ENCODE data around the gene YPEL3.

YPEL3 gene

GRCh38 chr16:30136971-30137605 lies 41.1 kb upstream of the YPEL3 start:
- TF ChIP-seq, protein P1, sequence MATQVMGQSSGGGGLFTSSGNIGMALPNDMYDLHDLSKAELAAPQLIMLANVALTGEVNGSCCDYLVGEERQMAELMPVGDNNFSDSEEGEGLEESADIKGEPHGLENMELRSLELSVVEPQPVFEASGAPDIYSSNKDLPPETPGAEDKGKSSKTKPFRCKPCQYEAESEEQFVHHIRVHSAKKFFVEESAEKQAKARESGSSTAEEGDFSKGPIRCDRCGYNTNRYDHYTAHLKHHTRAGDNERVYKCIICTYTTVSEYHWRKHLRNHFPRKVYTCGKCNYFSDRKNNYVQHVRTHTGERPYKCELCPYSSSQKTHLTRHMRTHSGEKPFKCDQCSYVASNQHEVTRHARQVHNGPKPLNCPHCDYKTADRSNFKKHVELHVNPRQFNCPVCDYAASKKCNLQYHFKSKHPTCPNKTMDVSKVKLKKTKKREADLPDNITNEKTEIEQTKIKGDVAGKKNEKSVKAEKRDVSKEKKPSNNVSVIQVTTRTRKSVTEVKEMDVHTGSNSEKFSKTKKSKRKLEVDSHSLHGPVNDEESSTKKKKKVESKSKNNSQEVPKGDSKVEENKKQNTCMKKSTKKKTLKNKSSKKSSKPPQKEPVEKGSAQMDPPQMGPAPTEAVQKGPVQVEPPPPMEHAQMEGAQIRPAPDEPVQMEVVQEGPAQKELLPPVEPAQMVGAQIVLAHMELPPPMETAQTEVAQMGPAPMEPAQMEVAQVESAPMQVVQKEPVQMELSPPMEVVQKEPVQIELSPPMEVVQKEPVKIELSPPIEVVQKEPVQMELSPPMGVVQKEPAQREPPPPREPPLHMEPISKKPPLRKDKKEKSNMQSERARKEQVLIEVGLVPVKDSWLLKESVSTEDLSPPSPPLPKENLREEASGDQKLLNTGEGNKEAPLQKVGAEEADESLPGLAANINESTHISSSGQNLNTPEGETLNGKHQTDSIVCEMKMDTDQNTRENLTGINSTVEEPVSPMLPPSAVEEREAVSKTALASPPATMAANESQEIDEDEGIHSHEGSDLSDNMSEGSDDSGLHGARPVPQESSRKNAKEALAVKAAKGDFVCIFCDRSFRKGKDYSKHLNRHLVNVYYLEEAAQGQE (IDR thresholded peaks at IDR 0.05; ENCODE audit: insufficient read depth in 1 of 2, low read depth in 2 of 2, low read length in 2 of 2), result no peak
- no peak for TF ChIP-seq TAF1 (IDR thresholded peaks at IDR 0.05; ENCODE audit: borderline replicate concordance, insufficient read depth, low read length)
- TF ChIP-seq POLR2AphosphoS5 (IDR thresholded peaks at IDR 0.05; ENCODE audit: low read depth, low read length), result no peak
- TF ChIP-seq FOXP2 (optimal IDR thresholded peaks at IDR 0.05; ENCODE audit: borderline replicate concordance, extremely low read depth, extremely low read length, insufficient read depth), result no peak
- TF ChIP-seq SIN3A (IDR thresholded peaks at IDR 0.05; ENCODE audit: borderline replicate concordance, insufficient read depth, low read length), result no peak

- TF ChIP-seq SIN3A (IDR thresholded peaks at IDR 0.05; ENCODE audit: borderline replicate concordance, insufficient read depth, low read length) (no peak), FOXP2 (optimal IDR thresholded peaks at IDR 0.05; ENCODE audit: borderline replicate concordance, extremely low read depth, extremely low read length, insufficient read depth) (no peak), POLR2AphosphoS5 (IDR thresholded peaks at IDR 0.05; ENCODE audit: low read depth, low read length) (no peak), TAF1 (IDR thresholded peaks at IDR 0.05; ENCODE audit: borderline replicate concordance, insufficient read depth, low read length) (no peak)
- TF ChIP-seq, protein P1 (IDR thresholded peaks at IDR 0.05; ENCODE audit: insufficient read depth in 1 of 2, low read depth in 2 of 2, low read length in 2 of 2), result no peak
These were observed 36.6 kb upstream of the YPEL3 start for GRCh38 chr16:30132591-30132990.

DNA sequence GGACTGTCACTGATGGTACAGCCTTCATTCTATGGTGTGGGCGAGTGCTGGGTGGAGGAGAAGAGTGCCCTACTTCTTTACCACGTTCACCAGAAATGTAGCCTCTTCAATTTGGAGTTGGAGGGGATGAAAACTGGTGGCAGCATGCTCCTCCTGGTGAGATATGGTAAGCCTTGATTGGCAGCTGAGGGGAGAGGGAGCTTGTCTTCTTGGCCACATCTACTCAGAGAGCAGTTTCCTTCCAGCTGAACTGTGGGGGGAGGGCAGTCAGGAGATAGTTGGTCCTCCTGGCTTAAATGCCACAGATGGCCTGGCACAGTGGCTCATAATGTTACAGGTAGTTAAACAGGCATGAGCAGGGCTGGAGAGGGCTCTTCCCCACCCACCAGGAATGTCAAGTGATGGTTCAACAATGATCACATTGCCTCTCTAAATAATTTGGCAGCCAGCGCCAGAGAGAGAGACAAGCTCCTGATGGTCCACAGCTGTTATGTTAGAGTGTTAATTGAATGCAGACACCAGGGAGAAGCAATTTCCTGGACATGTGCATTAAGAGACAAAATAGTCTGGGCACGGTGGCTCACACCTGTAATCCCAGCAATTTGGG lies 36.0 kb upstream of the YPEL3 start:
- TF ChIP-seq FOXP2 (optimal IDR thresholded peaks at IDR 0.05; ENCODE audit: borderline replicate concordance, extremely low read depth, extremely low read length, insufficient read depth) (no peak), SIN3A (IDR thresholded peaks at IDR 0.05; ENCODE audit: borderline replicate concordance, insufficient read depth, low read length) (no peak), POLR2AphosphoS5 (IDR thresholded peaks at IDR 0.05; ENCODE audit: low read depth, low read length) (no peak), TAF1 (IDR thresholded peaks at IDR 0.05; ENCODE audit: borderline replicate concordance, insufficient read depth, low read length) (no peak)
- TF ChIP-seq, protein P1 (IDR thresholded peaks at IDR 0.05; ENCODE audit: insufficient read depth in 1 of 2, low read depth in 2 of 2, low read length in 2 of 2), result no peak

- TF ChIP-seq FOXP2 (optimal IDR thresholded peaks at IDR 0.05; ENCODE audit: borderline replicate concordance, extremely low read depth, extremely low read length, insufficient read depth) (no peak), TAF1 (IDR thresholded peaks at IDR 0.05; ENCODE audit: borderline replicate concordance, insufficient read depth, low read length) (no peak), POLR2AphosphoS5 (IDR thresholded peaks at IDR 0.05; ENCODE audit: low read depth, low read length) (no peak), SIN3A (IDR thresholded peaks at IDR 0.05; ENCODE audit: borderline replicate concordance, insufficient read depth, low read length) (no peak)
- TF ChIP-seq, protein P1 (IDR thresholded peaks at IDR 0.05; ENCODE audit: insufficient read depth in 1 of 2, low read depth in 2 of 2, low read length in 2 of 2), result no peak
These were observed 32.0 kb upstream of the YPEL3 start for GRCh38 chr16:30127993-30128392.

All from PFSK-1 (cell line).